ENCODE data around the gene LY6G6D. TPM values are rescaled to one million over a fixed set of nuclear protein-coding genes. Genes with fewer than 3 reads are reported as not detected.
"Not testable (repeated sequence)": the region's sequence is repeated elsewhere in the genome, so short reads cannot be mapped to it uniquely, and the experiment has no call there.

The LY6G6D gene
- total RNA-seq, 1 donor from 2014 or later: not detected

GRCh38 chr6:31702819-31703716 is 12.1 kb upstream of the LY6G6D start, which contains the start of gene ABHD16A:
Gene ABHD16A (minus strand): TSS chr6:31703324. CDS start chr6:31703281, 43 bp downstream.
- TF ChIP-seq CTCF (IDR thresholded peaks at IDR 0.05): peak; percentile 32
- Mint-ChIP-seq H3K4me1 (ENCODE audit: low read depth) (peaks cover 26% of the 10 kb centered on the region), H3K27me3 (ENCODE audit: low read depth) (no peaks in the 10 kb centered on the region), H3K27ac (ENCODE audit: unreplicated experiment) (peak within 1 kb of the TSS; percentile 98), H3K9me3 (ENCODE audit: low read depth) (no peaks in the 10 kb centered on the region), H3K36me3 (ENCODE audit: low read depth) (no peaks in the 10 kb centered on the region), H3K4me3 (ENCODE audit: unreplicated experiment) (peak within 1 kb of the TSS; percentile 99)
- DNase-seq (ENCODE audit: low spot score): peak; percentile 98

GRCh38 chr6:31705931-31706330 is 9.2 kb upstream of the LY6G6D start:
- no peak overlapping the region for H3K4me3 Mint-ChIP-seq (ENCODE audit: unreplicated experiment)
- no peaks in the 10 kb centered on the region for H3K9me3 Mint-ChIP-seq (ENCODE audit: low read depth)
- no peak overlapping the region for H3K27ac Mint-ChIP-seq (ENCODE audit: unreplicated experiment)
- no peak for DNase-seq (ENCODE audit: low spot score)
- H3K4me1 Mint-ChIP-seq (ENCODE audit: low read depth): peaks cover 22% of the 10 kb centered on the region
- no peak for TF ChIP-seq CTCF (IDR thresholded peaks at IDR 0.05)
- no peaks in the 10 kb centered on the region for H3K27me3 Mint-ChIP-seq (ENCODE audit: low read depth)
- no peaks in the 10 kb centered on the region for H3K36me3 Mint-ChIP-seq (ENCODE audit: low read depth)

GRCh38 chr6:31706599-31706998 is 8.5 kb upstream of the LY6G6D start, which contains the start of gene LY6G6F:
Gene LY6G6F (plus strand): TSS chr6:31706866. CDS start chr6:31706907, 41 bp downstream.
- Mint-ChIP-seq H3K36me3 (ENCODE audit: low read depth) (no peaks in the 10 kb centered on the region), H3K27me3 (ENCODE audit: low read depth) (no peaks in the 10 kb centered on the region), H3K4me3 (ENCODE audit: unreplicated experiment) (no peak within 1 kb of the TSS), H3K4me1 (ENCODE audit: low read depth) (peaks cover 15% of the 10 kb centered on the region), H3K27ac (ENCODE audit: unreplicated experiment) (no peak within 1 kb of the TSS), H3K9me3 (ENCODE audit: low read depth) (no peaks in the 10 kb centered on the region)
- no peak for DNase-seq (ENCODE audit: low spot score)
- TF ChIP-seq CTCF (IDR thresholded peaks at IDR 0.05): no peak

GRCh38 chr6:31707701-31708100 is 7.4 kb upstream of the LY6G6D start:
- Mint-ChIP-seq H3K4me1 (ENCODE audit: low read depth) (peaks cover 7% of the 10 kb centered on the region), H3K36me3 (ENCODE audit: low read depth) (no peaks in the 10 kb centered on the region), H3K4me3 (ENCODE audit: unreplicated experiment) (no peak overlapping the region), H3K27me3 (ENCODE audit: low read depth) (peaks cover 2% of the 10 kb centered on the region), H3K27ac (ENCODE audit: unreplicated experiment) (no peak overlapping the region), H3K9me3 (ENCODE audit: low read depth) (no peaks in the 10 kb centered on the region)
- DNase-seq (ENCODE audit: low spot score): no peak
- TF ChIP-seq CTCF (IDR thresholded peaks at IDR 0.05): no peak

GRCh38 chr6:31708224-31708623 is 6.9 kb upstream of the LY6G6D start:
- Mint-ChIP-seq H3K4me3 (ENCODE audit: unreplicated experiment) (no peak overlapping the region), H3K27me3 (ENCODE audit: low read depth) (peaks cover 2% of the 10 kb centered on the region), H3K4me1 (ENCODE audit: low read depth) (peaks cover 6% of the 10 kb centered on the region), H3K9me3 (ENCODE audit: low read depth) (no peaks in the 10 kb centered on the region), H3K36me3 (ENCODE audit: low read depth) (no peaks in the 10 kb centered on the region), H3K27ac (ENCODE audit: unreplicated experiment) (no peak overlapping the region)
- no peak for DNase-seq (ENCODE audit: low spot score)
- TF ChIP-seq CTCF (IDR thresholded peaks at IDR 0.05): no peak

- not testable (repeated sequence) for H3K4me3 Mint-ChIP-seq (ENCODE audit: unreplicated experiment); DNase-seq (ENCODE audit: low spot score); H3K36me3 Mint-ChIP-seq (ENCODE audit: low read depth); H3K27me3 Mint-ChIP-seq (ENCODE audit: low read depth); H3K9me3 Mint-ChIP-seq (ENCODE audit: low read depth); H3K4me1 Mint-ChIP-seq (ENCODE audit: low read depth); H3K27ac Mint-ChIP-seq (ENCODE audit: unreplicated experiment)
Observed at GRCh38 chr6:31709157-31709556, 6.0 kb upstream of the LY6G6D start.

Data from chondrocyte (in vitro differentiated cells).